ENCODE data around the gene NANS.
"Not testable (repeated sequence)": the region's sequence is repeated elsewhere in the genome, so short reads cannot be mapped to it uniquely, and the experiment has no call there.

NANS gene

DNA sequence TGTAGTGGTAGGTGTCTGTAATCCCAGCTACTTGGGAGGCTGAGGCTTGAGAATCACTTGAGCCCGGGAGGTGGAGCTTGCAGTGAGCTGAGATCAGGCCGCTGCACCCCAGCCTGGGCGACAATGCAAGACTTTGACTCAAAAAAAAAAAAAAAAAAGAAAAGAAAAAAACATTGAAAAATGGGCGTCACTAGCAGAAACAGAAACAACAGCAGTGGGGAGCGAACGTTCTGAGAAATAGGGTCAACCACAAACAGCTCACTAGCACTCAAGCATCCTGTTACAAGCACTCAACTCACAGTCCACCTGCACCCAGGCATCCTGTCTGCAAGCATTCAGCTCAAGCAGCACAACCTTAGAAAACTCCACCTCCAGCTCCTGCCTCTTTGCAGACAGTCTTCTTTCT, 45.3 kb downstream of the NANS start:
- no peak for DNase-seq (ENCODE audit: low read depth, low spot score)
- Histone ChIP-seq H3K9ac (ENCODE audit: insufficient read length, low read depth) (peak overlapping the region; percentile 9), H3K4me3 (ENCODE audit: insufficient read length, low read depth) (no peak overlapping the region)

DNA sequence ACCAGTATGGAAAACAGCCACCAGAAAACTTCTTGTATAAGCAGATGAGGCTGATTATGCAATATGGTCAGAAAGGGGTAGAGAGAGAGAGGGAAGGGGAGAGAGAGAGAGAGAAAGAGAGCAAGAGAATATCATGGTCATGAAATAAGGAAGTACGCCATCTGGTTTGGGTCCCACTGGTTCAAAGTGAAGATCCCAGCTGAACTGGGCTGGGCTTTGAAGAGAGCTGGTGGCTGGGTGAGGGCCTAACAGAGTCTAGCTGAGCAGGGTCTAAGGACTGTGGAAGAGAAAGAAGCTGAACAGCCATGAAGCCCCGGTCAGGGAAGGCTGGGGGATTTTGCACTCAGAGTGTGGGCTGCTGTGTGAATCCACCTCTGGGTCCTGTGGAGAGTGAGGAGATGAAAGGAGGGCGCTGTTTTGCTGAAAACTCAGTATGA, 47.9 kb downstream of the NANS start:
- Histone ChIP-seq H3K4me3 (ENCODE audit: insufficient read length, low read depth) (no peak overlapping the region), H3K4me1 (ENCODE audit: insufficient read depth, insufficient read length) (no peaks in the 10 kb centered on the region), H3K36me3 (ENCODE audit: insufficient read depth, insufficient read length, low read length) (peaks cover 34% of the 10 kb centered on the region), H3K27me3 (ENCODE audit: insufficient read depth, insufficient read length) (no peaks in the 10 kb centered on the region), H3K9ac (ENCODE audit: insufficient read length, low read depth) (no peak overlapping the region), H3K9me3 (ENCODE audit: insufficient read depth, low read length) (peaks cover 12% of the 10 kb centered on the region)
- DNase-seq (ENCODE audit: low read depth, low spot score), result no peak
- TF ChIP-seq YY1 (IDR thresholded peaks at IDR 0.05; ENCODE audit: insufficient read depth, insufficient read length), result no peak
- no peak for TF ChIP-seq ZNF274 (IDR thresholded peaks at IDR 0.05; ENCODE audit: low read depth, low read length)
- no peak for TF ChIP-seq SUZ12 (IDR thresholded peaks at IDR 0.05; ENCODE audit: extremely low read depth, insufficient read depth, insufficient read length)

More for the DNA sequence above, 45.3 kb downstream of the NANS start:
- TF ChIP-seq YY1 (IDR thresholded peaks at IDR 0.05; ENCODE audit: insufficient read depth, insufficient read length), result no peak
- no peak for TF ChIP-seq ZNF274 (IDR thresholded peaks at IDR 0.05; ENCODE audit: low read depth, low read length)
- no peak for TF ChIP-seq SUZ12 (IDR thresholded peaks at IDR 0.05; ENCODE audit: extremely low read depth, insufficient read depth, insufficient read length)
- H3K27me3 ChIP-seq (ENCODE audit: insufficient read depth, insufficient read length), result no peaks in the 10 kb centered on the region
- peaks cover 8% of the 10 kb centered on the region for H3K9me3 ChIP-seq (ENCODE audit: insufficient read depth, low read length)
- H3K4me1 ChIP-seq (ENCODE audit: insufficient read depth, insufficient read length), result no peaks in the 10 kb centered on the region
- H3K36me3 ChIP-seq (ENCODE audit: insufficient read depth, insufficient read length, low read length), result peaks cover 41% of the 10 kb centered on the region

GRCh38 chr9:98105006-98105405, 48.5 kb downstream of the NANS start:
- peaks cover 12% of the 10 kb centered on the region for H3K9me3 ChIP-seq (ENCODE audit: insufficient read depth, low read length)
- TF ChIP-seq YY1 (IDR thresholded peaks at IDR 0.05; ENCODE audit: insufficient read depth, insufficient read length), result no peak
- no peak for TF ChIP-seq ZNF274 (IDR thresholded peaks at IDR 0.05; ENCODE audit: low read depth, low read length)
- no peak for TF ChIP-seq SUZ12 (IDR thresholded peaks at IDR 0.05; ENCODE audit: extremely low read depth, insufficient read depth, insufficient read length)
- no peaks in the 10 kb centered on the region for H3K27me3 ChIP-seq (ENCODE audit: insufficient read depth, insufficient read length)
- no peak overlapping the region for H3K9ac ChIP-seq (ENCODE audit: insufficient read length, low read depth)
- H3K36me3 ChIP-seq (ENCODE audit: insufficient read depth, insufficient read length, low read length), result peaks cover 34% of the 10 kb centered on the region
- no peak for DNase-seq (ENCODE audit: low read depth, low spot score)
- H3K4me1 ChIP-seq (ENCODE audit: insufficient read depth, insufficient read length), result no peaks in the 10 kb centered on the region
- H3K4me3 ChIP-seq (ENCODE audit: insufficient read length, low read depth), result no peak overlapping the region

- Histone ChIP-seq H3K27me3 (ENCODE audit: insufficient read depth, insufficient read length) (no peaks in the 10 kb centered on the region), H3K9ac (ENCODE audit: insufficient read length, low read depth) (no peak overlapping the region), H3K9me3 (ENCODE audit: insufficient read depth, low read length) (peaks cover 12% of the 10 kb centered on the region), H3K4me1 (ENCODE audit: insufficient read depth, insufficient read length) (no peaks in the 10 kb centered on the region), H3K4me3 (ENCODE audit: insufficient read length, low read depth) (no peak overlapping the region), H3K36me3 (ENCODE audit: insufficient read depth, insufficient read length, low read length) (peaks cover 39% of the 10 kb centered on the region)
- no peak for DNase-seq (ENCODE audit: low read depth, low spot score)
- TF ChIP-seq ZNF274 (IDR thresholded peaks at IDR 0.05; ENCODE audit: low read depth, low read length) (no peak), YY1 (IDR thresholded peaks at IDR 0.05; ENCODE audit: insufficient read depth, insufficient read length) (no peak), SUZ12 (IDR thresholded peaks at IDR 0.05; ENCODE audit: extremely low read depth, insufficient read depth, insufficient read length) (no peak)
Measured at GRCh38 chr9:98107926-98108325, 51.4 kb downstream of the NANS start.

GRCh38 chr9:98108531-98109031, 52.0 kb downstream of the NANS start:
- H3K4me3 ChIP-seq (ENCODE audit: insufficient read length, low read depth), result no peak overlapping the region
- H3K27me3 ChIP-seq (ENCODE audit: insufficient read depth, insufficient read length), result no peaks in the 10 kb centered on the region
- no peak overlapping the region for H3K9ac ChIP-seq (ENCODE audit: insufficient read length, low read depth)
- H3K36me3 ChIP-seq (ENCODE audit: insufficient read depth, insufficient read length, low read length), result peaks cover 39% of the 10 kb centered on the region
- H3K4me1 ChIP-seq (ENCODE audit: insufficient read depth, insufficient read length), result no peaks in the 10 kb centered on the region
- peaks cover 12% of the 10 kb centered on the region for H3K9me3 ChIP-seq (ENCODE audit: insufficient read depth, low read length)
- DNase-seq (ENCODE audit: low read depth, low spot score), result no peak
- TF ChIP-seq SUZ12 (IDR thresholded peaks at IDR 0.05; ENCODE audit: extremely low read depth, insufficient read depth, insufficient read length), result no peak
- TF ChIP-seq ZNF274 (IDR thresholded peaks at IDR 0.05; ENCODE audit: low read depth, low read length), result no peak
- no peak for TF ChIP-seq YY1 (IDR thresholded peaks at IDR 0.05; ENCODE audit: insufficient read depth, insufficient read length)

DNA sequence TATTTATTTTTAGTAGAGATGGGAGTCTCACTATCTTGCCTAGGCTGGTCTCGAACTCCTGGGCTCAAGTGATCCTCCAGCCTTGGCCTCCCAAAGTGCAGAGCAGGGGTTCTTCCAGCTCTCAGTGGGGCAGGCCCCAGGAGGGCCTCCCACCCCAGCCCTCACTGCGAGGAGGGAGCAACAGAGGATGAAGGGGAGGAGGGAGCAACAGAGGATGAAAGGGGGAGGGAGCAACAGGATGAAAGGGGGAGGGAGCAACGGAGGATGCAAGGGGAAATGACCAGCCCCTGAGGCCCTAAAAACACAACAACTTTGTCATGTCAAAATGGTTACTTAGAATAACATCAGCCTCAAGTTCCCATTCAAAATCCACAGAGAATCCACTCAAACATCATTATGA, 52.5 kb downstream of the NANS start:
- no peaks in the 10 kb centered on the region for H3K27me3 ChIP-seq (ENCODE audit: insufficient read depth, insufficient read length)
- TF ChIP-seq YY1 (IDR thresholded peaks at IDR 0.05; ENCODE audit: insufficient read depth, insufficient read length), result no peak
- TF ChIP-seq ZNF274 (IDR thresholded peaks at IDR 0.05; ENCODE audit: low read depth, low read length), result no peak
- no peak for TF ChIP-seq SUZ12 (IDR thresholded peaks at IDR 0.05; ENCODE audit: extremely low read depth, insufficient read depth, insufficient read length)
- peak; percentile 75 for DNase-seq (ENCODE audit: low read depth, low spot score)
- H3K4me1 ChIP-seq (ENCODE audit: insufficient read depth, insufficient read length), result no peaks in the 10 kb centered on the region
- H3K36me3 ChIP-seq (ENCODE audit: insufficient read depth, insufficient read length, low read length), result peaks cover 39% of the 10 kb centered on the region
- no peak overlapping the region for H3K9ac ChIP-seq (ENCODE audit: insufficient read length, low read depth)
- H3K4me3 ChIP-seq (ENCODE audit: insufficient read length, low read depth), result no peak overlapping the region
- H3K9me3 ChIP-seq (ENCODE audit: insufficient read depth, low read length), result peaks cover 12% of the 10 kb centered on the region

- H3K9ac ChIP-seq (ENCODE audit: insufficient read length, low read depth); H3K4me1 ChIP-seq (ENCODE audit: insufficient read depth, insufficient read length); DNase-seq (ENCODE audit: low read depth, low spot score): not testable (repeated sequence)
Measured at GRCh38 chr9:98117097-98117496, 60.6 kb downstream of the NANS start.

More at GRCh38 chr9:98117097-98117496, 60.6 kb downstream of the NANS start:
- not testable (repeated sequence) for H3K27me3 ChIP-seq (ENCODE audit: insufficient read depth, insufficient read length); H3K9me3 ChIP-seq (ENCODE audit: insufficient read depth, low read length); H3K4me3 ChIP-seq (ENCODE audit: insufficient read length, low read depth)
- peaks cover 16% of the 10 kb centered on the region for H3K36me3 ChIP-seq (ENCODE audit: insufficient read depth, insufficient read length, low read length)

Measured in NT2/D1 (cell line).